Breast epithelium (tissue), 3 donors: ENCODE measurements around the gene CSTB.

Source experiments
- CTCF ChIP-seq, 3 donors: fragments of 450-650 bp; IDR thresholded peaks; one replicate each; pipeline ENCODE4 v1.5.1; 2016 to 2017; ENCODE audit warnings: antibody characterized with exemption in 3 of 3, mild to moderate bottlenecking in 3 of 3, moderate library complexity in 3 of 3
- POLR2A ChIP-seq: fragments of 450-650 bp; IDR thresholded peaks from one replicate; pipeline ENCODE4 v1.6.1; 2016; ENCODE audit warnings: antibody characterized with exemption, mild to moderate bottlenecking, moderate library complexity

DNA sequence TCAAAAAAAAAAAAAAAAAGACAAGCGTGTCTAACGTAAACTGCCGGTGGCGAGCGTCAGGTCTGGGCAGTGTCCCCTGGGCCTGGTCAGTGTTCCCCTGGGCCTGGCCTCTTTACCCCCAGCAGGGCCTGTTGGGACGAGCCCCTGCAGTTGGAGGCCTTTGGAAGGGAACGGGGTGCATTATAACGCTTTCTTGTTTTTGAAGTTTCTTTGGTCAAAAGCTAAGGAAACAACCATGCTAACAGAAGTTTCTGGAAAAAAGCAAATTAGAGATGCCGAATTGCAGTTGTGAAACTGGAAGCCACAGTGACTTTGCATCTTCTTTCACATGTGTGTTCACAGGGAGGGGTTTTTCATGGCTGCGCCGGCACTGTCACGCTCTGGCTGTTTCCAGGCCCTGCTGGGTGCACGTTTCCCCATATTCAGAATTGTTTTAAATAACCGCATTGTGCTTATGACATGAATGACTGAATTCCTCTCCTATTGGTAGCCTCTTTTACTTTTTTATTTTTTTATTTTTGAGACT lies 29.2 kb upstream of the CSTB start:
- TF ChIP-seq POLR2A (no peak), CTCF (IDR thresholded peaks at IDR 0.05) (no peak)
